D721Med (cell line): ENCODE results near the gene MAMDC2.

Experiments used
- DNase-seq: peaks from one replicate; pipeline ENCODE4 v3.0.0; 2011; ENCODE audit warnings: low spot score; ENCODE audit not compliant: insufficient read length
- FAIRE-seq: peaks from 2 replicates; lab custom pipeline; 2011; peaks lifted over from hg19 to GRCh38; lab: Jason Lieb, UNC
- CTCF ChIP-seq: IDR thresholded peaks from 2 replicates; pipeline ENCODE4 v1.5.1; 2012; ENCODE audit warnings: mild to moderate bottlenecking, control low read depth; ENCODE audit not compliant: insufficient read depth; ENCODE audit errors: missing control alignments

The MAMDC2 gene

GRCh38 chr9:70111042-70111602 lies 67.5 kb downstream of the MAMDC2 start:
- FAIRE-seq (peak; percentile 76), DNase-seq (no peak)
- TF ChIP-seq CTCF = peak; percentile 94

- no peak for DNase-seq
- FAIRE-seq = no peak
- no peak for TF ChIP-seq CTCF
Observed at GRCh38 chr9:70111641-70112236, 68.1 kb downstream of the MAMDC2 start.

GRCh38 chr9:70112981-70113380 lies 69.3 kb downstream of the MAMDC2 start:
- DNase-seq = no peak
- no peak for TF ChIP-seq CTCF
- no peak for FAIRE-seq

GRCh38 chr9:70113403-70114022 lies 69.9 kb downstream of the MAMDC2 start:
- FAIRE-seq = no peak
- TF ChIP-seq CTCF = peak; percentile 94
- DNase-seq = no peak

GRCh38 chr9:70114898-70115297 lies 71.2 kb downstream of the MAMDC2 start:
- FAIRE-seq (no peak), DNase-seq (no peak)
- no peak for TF ChIP-seq CTCF

GRCh38 chr9:70117835-70118319 lies 74.2 kb downstream of the MAMDC2 start:
- FAIRE-seq (no peak), DNase-seq (no peak)
- no peak for TF ChIP-seq CTCF

- DNase-seq = no peak
- TF ChIP-seq CTCF = no peak
- FAIRE-seq = no peak
Observed at GRCh38 chr9:70119786-70120185, 76.1 kb downstream of the MAMDC2 start.
